B cell (primary cell): ENCODE measurements around the gene HDAC11. TPM values are rescaled to one million over a fixed set of nuclear protein-coding genes. Genes with fewer than 3 reads are reported as not detected.

Source experiments
- ATAC-seq: fragments of 200-7000 bp; cut with Tn5 transposase; one replicate; pipeline ENCODE4 v1.10.0; 2021; ENCODE audit warnings: low read depth, mild to moderate bottlenecking, moderate number of reproducible peaks, moderate library complexity
- CTCF ChIA-PET: fragments of 350-600 bp; sonication (Branson Sonifier 250); formaldehyde crosslinking; loops from one replicate; lab custom pipeline; 2021; ENCODE audit warnings: antibody characterized with exemption, inconsistent platforms; lab: Charles Lee
- POLR2A ChIA-PET: fragments of 350-600 bp; sonication (Branson Sonifier 250); formaldehyde crosslinking; loops from one replicate; lab custom pipeline; 2021; ENCODE audit warnings: antibody characterized with exemption; lab: Charles Lee
- DNase-seq: peaks from one replicate; pipeline ENCODE4 v3.0.0; 2013
- H2AFZ ChIP-seq: 2 replicates; pipeline ENCODE4 v1.6.1; 2012; ENCODE audit warnings: mild to moderate bottlenecking, low read depth, low read length; ENCODE audit not compliant: insufficient read depth, poor library complexity, severe bottlenecking
- H3K27ac ChIP-seq, 2 donors: 1 replicate in 1 of 2; 2 replicates in 1 of 2; pipeline ENCODE4 v1.5.1; 2012 to 2013; ENCODE audit warnings: low read length in 2 of 2, mild to moderate bottlenecking in 2 of 2, moderate library complexity in 1 of 2
- H3K27me3 ChIP-seq, 4 experiments: fragments of 200-600 bp in 1 of 4; sonication (generic) in 1 of 4; replicated peaks in 1 of 4; 1 replicate in 2 of 4; 2 replicates in 2 of 4; pipeline versions ENCODE4 v1.6.1 to v1.7.0; 2013 to 2016; ENCODE audit warnings: low read length in 3 of 4, mild to moderate bottlenecking in 2 of 4, mixed read lengths in 1 of 4, moderate library complexity in 1 of 4; ENCODE audit not compliant: insufficient read depth in 4 of 4, control insufficient read depth in 3 of 4; ENCODE audit errors: control extremely low read depth in 1 of 4
- H3K36me3 ChIP-seq, 2 experiments: replicated peaks in 1 of 2; 1 replicate in 1 of 2; 2 replicates in 1 of 2; pipeline versions ENCODE4 v1.6.1 to v1.7.1; 2013; ENCODE audit warnings: low read length in 1 of 2; ENCODE audit not compliant: insufficient read depth in 2 of 2, control insufficient read depth in 1 of 2; ENCODE audit errors: control extremely low read depth in 1 of 2, extremely low read depth in 1 of 2
- H3K4me1 ChIP-seq, 2 donors: fragments of 200-600 bp in 1 of 2; sonication (generic) in 1 of 2; 1 replicate in 1 of 2; 2 replicates in 1 of 2; pipeline versions ENCODE4 v1.5.1 to v1.6.1; 2013 to 2017; ENCODE audit warnings: low read length in 2 of 2; ENCODE audit not compliant: control insufficient read depth in 2 of 2, insufficient read depth in 2 of 2
- H3K4me2 ChIP-seq: replicated peaks from 2 replicates; pipeline ENCODE3; 2012; ENCODE audit warnings: mild to moderate bottlenecking, low read depth, low read length; ENCODE audit not compliant: poor library complexity, severe bottlenecking
- H3K4me3 ChIP-seq, 5 experiments: fragments of 200-600 bp in 1 of 5; sonication (generic) in 1 of 5; 1 replicate in 3 of 5; 2 replicates in 2 of 5; pipeline versions ENCODE4 v1.5.1 to v1.7.0; 2011 to 2016; ENCODE audit warnings: low read length in 4 of 5, mild to moderate bottlenecking in 4 of 5, low read depth in 2 of 5, control low read depth in 1 of 5, moderate library complexity in 1 of 5; ENCODE audit not compliant: insufficient read depth in 1 of 5; ENCODE audit errors: control extremely low read depth in 1 of 5, extremely low read depth in 1 of 5
- H3K79me2 ChIP-seq: fragments of 200-600 bp; sonication (generic); one replicate; pipeline ENCODE4 v1.6.0; 2016; ENCODE audit warnings: low read length; ENCODE audit not compliant: control insufficient read depth, insufficient read depth
- H3K9ac ChIP-seq: fragments of 200-600 bp; sonication (generic); 2 replicates; pipeline ENCODE4 v1.6.1; 2017; ENCODE audit warnings: mild to moderate bottlenecking, low read length, moderate library complexity
- H3K9me3 ChIP-seq, 3 donors: one replicate each; pipeline versions ENCODE4 v1.6.1 to v1.7.1; 2013; ENCODE audit warnings: low read length in 2 of 3; ENCODE audit not compliant: control insufficient read depth in 2 of 3, insufficient read depth in 1 of 3; ENCODE audit errors: control extremely low read depth in 1 of 3
- H4K20me1 ChIP-seq: 2 replicates; pipeline ENCODE4 v1.6.0; 2012; ENCODE audit warnings: mild to moderate bottlenecking, low read length; ENCODE audit not compliant: insufficient read depth, control insufficient read depth, poor library complexity, severe bottlenecking
- H3K27ac Mint-ChIP-seq: one replicate; pipeline ENCODE4 v1.8.0; 2021; ENCODE audit warnings: mixed read lengths
- H3K27me3 Mint-ChIP-seq: one replicate; pipeline ENCODE4 v1.8.0; 2021; ENCODE audit warnings: mixed read lengths
- H3K4me1 Mint-ChIP-seq: one replicate; pipeline ENCODE4 v1.8.0; 2021; ENCODE audit warnings: mixed read lengths
- H3K4me3 Mint-ChIP-seq: one replicate; pipeline ENCODE4 v1.8.0; 2021; ENCODE audit warnings: mixed read lengths
- H3K9me3 Mint-ChIP-seq: one replicate; pipeline ENCODE4 v1.8.0; 2022; ENCODE audit warnings: mixed read lengths; ENCODE audit not compliant: insufficient read depth
- CTCF ChIP-seq: fragments of 200-600 bp; IDR thresholded peaks from one replicate; pipeline ENCODE4 v1.8.0; 2022; ENCODE audit warnings: antibody characterized with exemption, mild to moderate bottlenecking
- EZH2 ChIP-seq: IDR thresholded peaks from 2 replicates; pipeline ENCODE4 v1.6.1; 2012; ENCODE audit warnings: borderline replicate concordance, low read depth, mild to moderate bottlenecking, moderate library complexity, low read length; ENCODE audit not compliant: insufficient read depth, poor library complexity, severe bottlenecking
- WGBS: methylation state at CpG from one replicate; pipeline ENCODE4 v1.1.5; 2013; ENCODE audit warnings: missing lambda C conversion rate; ENCODE audit not compliant: insufficient coverage; 5-methylcytosine and 5-hydroxymethylcytosine counted together
- intact Hi-C: fragments of 100-400 bp; cut with micrococcal nuclease; formaldehyde crosslinking; loops from one replicate; pipeline ENCODE4 v1.10.0; 2022
- polyA plus RNA-seq: library from polyadenylated mRNA; depleted of rRNA; stranded (reverse); fragments of >200 nt; gene quantifications from 2 replicates; pipeline ENCODE4 v1.2.3, GENCODE V29; 2012
- total RNA-seq, 2 donors: library from RNA; stranded (reverse); fragments of 120-200 nt in 1 of 2; gene quantifications; 1 replicate in 1 of 2; 2 replicates in 1 of 2; pipeline versions ENCODE4 v1.2.3 to v1.2.4, GENCODE V29; 2013 to 2022

The HDAC11 gene
- total and polyA plus RNA-seq, 2 donors (not counting 1 experiment from before 2014, with no cell fraction given), result 0.76 to 5.5 TPM

- H3K4me2 ChIP-seq, result no peak overlapping the region
- peaks cover 0 to 3% (median 0%) of the 10 kb centered on the region in 4 experiments for H3K27me3 ChIP-seq
- H3K79me2 ChIP-seq, result no peaks in the 10 kb centered on the region
- H2AFZ ChIP-seq, result no peak overlapping the region
- no peaks in the 10 kb centered on the region for H4K20me1 ChIP-seq
- H3K4me3 ChIP-seq, result no peak overlapping the region
- H3K4me1 ChIP-seq, result no peaks in the 10 kb centered on the region
- no peaks in the 10 kb centered on the region for H3K9me3 ChIP-seq
- Mint-ChIP-seq H3K27ac (no peak overlapping the region), H3K4me1 (no peaks in the 10 kb centered on the region), H3K9me3 (no peaks in the 10 kb centered on the region), H3K4me3 (no peak overlapping the region), H3K27me3 (no peaks in the 10 kb centered on the region)
- H3K9ac ChIP-seq, result no peak overlapping the region
- no peak for DNase-seq
- ATAC-seq, result no peak
- CTCF ChIA-PET, result no interaction called here
- TF ChIP-seq EZH2 (no peak), CTCF (no peak)
- no peak overlapping the region for H3K27ac ChIP-seq
- intact Hi-C loops, result no loop called here
- H3K36me3 ChIP-seq, result no peaks in the 10 kb centered on the region
- POLR2A ChIA-PET, result no interaction called here
- 83% methylated on average over 9 of the region's 15 CpGs for WGBS
Observed at GRCh38 chr3:13509059-13509815, 29.1 kb downstream of the HDAC11 start.

GRCh38 chr3:13509816-13510192, 29.7 kb downstream of the HDAC11 start:
- no peak for ATAC-seq
- H4K20me1 ChIP-seq, result no peaks in the 10 kb centered on the region
- POLR2A ChIA-PET, result no interaction called here
- H3K9me3 Mint-ChIP-seq, result no peaks in the 10 kb centered on the region
- no peak overlapping the region for H3K4me3 Mint-ChIP-seq
- no peak overlapping the region for H3K9ac ChIP-seq
- no peak overlapping the region for H3K4me3 ChIP-seq
- WGBS, result 93% methylated on average over 6 of the region's 8 CpGs
- H3K4me1 Mint-ChIP-seq, result no peaks in the 10 kb centered on the region
- CTCF ChIA-PET, result no interaction called here
- no peak overlapping the region for H2AFZ ChIP-seq
- no peak overlapping the region for H3K27ac Mint-ChIP-seq
- no peaks in the 10 kb centered on the region for H3K9me3 ChIP-seq
- no peak overlapping the region for H3K27ac ChIP-seq
- H3K79me2 ChIP-seq, result no peaks in the 10 kb centered on the region
- H3K4me1 ChIP-seq, result no peaks in the 10 kb centered on the region
- no peak for DNase-seq
- H3K4me2 ChIP-seq, result no peak overlapping the region
- intact Hi-C loops, result no loop called here
- TF ChIP-seq CTCF, result no peak
- no peak for TF ChIP-seq EZH2
- peaks cover 0 to 3% (median 0%) of the 10 kb centered on the region in 4 experiments for H3K27me3 ChIP-seq
- H3K36me3 ChIP-seq, result no peaks in the 10 kb centered on the region
- no peaks in the 10 kb centered on the region for H3K27me3 Mint-ChIP-seq
